Measurements from ENCODE around the gene VAMP2.
A peak's percentile ranks its signal among the peaks of the same experiment; 100 is the strongest.

VAMP2 gene

GRCh38 chr17:8162233-8162996 is at the start of gene VAMP2:
Gene VAMP2 (minus strand): TSS chr17:8162948. CDS start chr17:8162879, 69 bp downstream.
- DNase-seq, result no peak

GRCh38 chr17:8210761-8211458 is 48.2 kb upstream of the VAMP2 start:
- no peak for DNase-seq

GRCh38 chr17:8209907-8210760 is 47.4 kb upstream of the VAMP2 start, which contains the start of gene AURKB:
Gene AURKB (minus strand): TSS chr17:8210575. CDS start chr17:8210224, 351 bp downstream.
- peak; percentile 96 for DNase-seq

GRCh38 chr17:8206536-8206935 is 43.8 kb upstream of the VAMP2 start:
- DNase-seq, result no peak

- DNase-seq, result no peak
Observed at GRCh38 chr17:8204761-8205555, 42.2 kb upstream of the VAMP2 start.

GRCh38 chr17:8192070-8192815 is 29.5 kb upstream of the VAMP2 start:
- peak; percentile 96 for DNase-seq

GRCh38 chr17:8190506-8190905 is 27.8 kb upstream of the VAMP2 start:
- no peak for DNase-seq

- DNase-seq, result peak; percentile 98
Observed at GRCh38 chr17:8189711-8190477, 27.1 kb upstream of the VAMP2 start, which contains the start of gene BORCS6. Gene BORCS6 (minus strand): TSS chr17:8190180. CDS start chr17:8190140, 40 bp downstream.

GRCh38 chr17:8189041-8189710 is 26.4 kb upstream of the VAMP2 start:
- no peak for DNase-seq

GRCh38 chr17:8188263-8188839 is 25.6 kb upstream of the VAMP2 start:
- no peak for DNase-seq

GRCh38 chr17:8187517-8188262 is 24.9 kb upstream of the VAMP2 start:
- DNase-seq, result peak; percentile 98

- DNase-seq, result peak; percentile 94
Observed at GRCh38 chr17:8186787-8187516, 24.2 kb upstream of the VAMP2 start.

GRCh38 chr17:8186446-8186786 is 23.7 kb upstream of the VAMP2 start:
- DNase-seq, result no peak

- peak; percentile 84 for DNase-seq
Observed at GRCh38 chr17:8185582-8186445, 23.1 kb upstream of the VAMP2 start.

- no peak for DNase-seq
Observed at GRCh38 chr17:8176998-8177731, 14.4 kb upstream of the VAMP2 start.

GRCh38 chr17:8176197-8176940 is 13.6 kb upstream of the VAMP2 start, which contains the start of gene TMEM107:
Gene TMEM107 (minus strand): TSS chr17:8176380. CDS start chr17:8176286, 94 bp downstream.
- DNase-seq, result peak; percentile 94

Measured in NCI-H1105 (cell line).